ENCODE data around the gene NPIPA1.
"Not testable (repeated sequence)": the region's sequence is repeated elsewhere in the genome, so short reads cannot be mapped to it uniquely, and the experiment has no call there.

The NPIPA1 gene

DNA sequence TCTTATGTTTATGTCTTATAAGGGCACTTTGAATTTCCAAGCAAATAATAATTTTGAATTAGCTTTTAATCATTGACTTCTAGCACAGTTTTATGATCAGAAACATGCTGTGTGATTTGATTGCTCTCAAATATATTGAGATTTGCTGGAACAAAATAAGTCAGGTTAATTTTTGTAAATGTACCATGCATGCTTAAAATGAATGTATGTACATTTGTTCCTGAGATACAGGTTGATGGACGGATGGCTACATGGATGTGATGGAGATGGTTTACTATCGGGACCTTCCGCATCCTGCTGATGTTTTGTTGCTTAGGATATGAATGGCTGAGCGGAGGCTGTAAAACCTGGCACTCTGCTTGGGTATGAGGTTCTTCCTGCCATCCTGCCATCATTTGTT is at the start of gene NPIPA1:
TSS of gene NPIPA1 (plus strand) at position 301 of the 400 bp plus-strand sequence. CDS start at position 301, 0 bp downstream.
- not testable (repeated sequence) for DNase-seq (ENCODE audit: low read depth)

DNA sequence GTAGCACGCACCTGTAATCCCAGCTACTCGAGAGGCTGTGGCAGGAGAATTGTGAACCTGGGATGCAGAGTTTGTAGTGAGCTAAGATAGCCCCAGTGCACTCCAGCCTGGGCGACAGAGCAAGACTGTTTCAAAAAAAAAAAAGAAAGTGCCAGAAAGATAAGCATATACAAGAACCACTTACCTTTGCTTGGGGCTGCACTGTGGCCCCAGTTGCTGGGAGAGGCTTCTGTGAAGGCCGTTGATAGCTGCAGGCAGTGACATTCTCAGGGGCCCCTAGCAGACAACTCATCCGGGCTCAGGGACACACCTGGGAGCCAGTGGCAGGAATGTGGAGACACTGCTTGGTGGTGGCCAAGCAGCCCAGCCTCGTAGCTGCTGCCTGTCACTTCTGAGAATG is 45.1 kb upstream of the NPIPA1 start:
- DNase-seq (ENCODE audit: low read depth), result not testable (repeated sequence)

DNA sequence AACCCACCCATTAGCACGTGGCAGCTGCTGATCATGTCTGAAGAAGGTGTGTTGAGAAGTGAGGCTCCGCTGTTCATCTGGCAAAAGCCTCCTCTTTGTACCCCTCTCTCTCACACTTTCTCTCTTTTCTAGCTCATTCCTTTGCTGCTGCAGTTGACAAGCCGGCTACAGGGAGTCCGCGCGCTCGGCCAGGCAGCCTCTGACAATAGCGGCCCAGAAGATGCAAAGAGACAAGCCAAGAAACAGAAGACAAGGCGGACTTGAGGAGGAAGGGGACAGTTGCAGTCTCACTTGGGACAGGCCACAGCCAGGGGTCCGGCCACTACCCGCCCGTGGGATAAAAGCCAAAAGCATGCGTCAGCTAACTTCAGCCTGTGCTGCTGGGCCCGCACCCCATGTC is 41.9 kb upstream of the NPIPA1 start:
- DNase-seq (ENCODE audit: low read depth), result not testable (repeated sequence)

DNA sequence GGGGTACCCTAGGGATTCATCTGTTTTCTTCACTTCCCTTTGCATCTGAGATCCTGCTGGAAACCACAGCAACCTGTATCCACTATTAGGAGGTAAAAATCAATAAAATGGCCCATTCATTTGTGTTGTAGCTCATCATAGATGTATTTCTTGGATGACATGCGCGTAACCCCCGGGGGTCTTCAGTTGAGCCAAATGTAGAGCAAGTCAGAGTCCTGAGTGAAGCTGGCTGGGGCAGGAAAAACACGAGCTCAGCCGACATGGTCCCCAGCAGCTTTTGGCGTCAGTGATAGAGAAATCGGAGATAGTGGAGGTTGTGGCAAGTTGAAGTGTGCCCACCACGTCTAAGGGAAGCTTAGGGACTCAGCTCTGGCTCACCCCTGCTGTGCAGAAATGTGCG is 41.2 kb upstream of the NPIPA1 start:
- DNase-seq (ENCODE audit: low read depth), result not testable (repeated sequence)

DNA sequence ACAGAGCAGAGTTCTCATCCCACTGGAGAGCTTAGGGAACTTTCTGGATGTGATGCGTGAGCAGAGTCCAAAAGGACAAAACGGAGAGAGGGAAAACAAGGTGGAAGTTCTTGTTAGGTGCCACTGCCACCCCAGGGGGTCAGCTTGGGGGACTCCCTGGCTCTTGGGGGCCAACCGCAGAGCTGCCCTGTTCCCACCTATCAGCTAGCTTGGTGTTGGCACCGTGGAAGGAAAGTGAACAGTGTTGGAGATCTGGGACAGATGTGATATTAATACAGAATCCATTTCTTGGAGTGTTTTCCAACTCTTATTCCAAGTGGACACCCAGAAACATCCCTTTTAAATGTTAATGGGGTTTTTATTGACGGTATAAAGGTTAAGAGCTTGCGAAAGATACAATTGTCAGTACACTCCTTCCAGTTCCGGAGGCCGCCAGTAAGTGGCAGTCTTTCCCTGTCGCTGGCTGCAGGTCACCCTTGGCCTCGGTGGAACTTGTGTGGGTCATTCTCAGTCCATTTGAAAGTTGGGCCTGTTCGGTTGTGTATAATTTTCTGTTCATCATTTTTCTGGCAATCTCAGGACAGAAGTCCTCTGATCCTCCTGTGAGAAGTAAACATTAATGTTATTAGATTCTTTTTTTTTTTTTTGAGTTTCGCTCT is 40.1 kb upstream of the NPIPA1 start:
- DNase-seq (ENCODE audit: low read depth), result not testable (repeated sequence)

DNA sequence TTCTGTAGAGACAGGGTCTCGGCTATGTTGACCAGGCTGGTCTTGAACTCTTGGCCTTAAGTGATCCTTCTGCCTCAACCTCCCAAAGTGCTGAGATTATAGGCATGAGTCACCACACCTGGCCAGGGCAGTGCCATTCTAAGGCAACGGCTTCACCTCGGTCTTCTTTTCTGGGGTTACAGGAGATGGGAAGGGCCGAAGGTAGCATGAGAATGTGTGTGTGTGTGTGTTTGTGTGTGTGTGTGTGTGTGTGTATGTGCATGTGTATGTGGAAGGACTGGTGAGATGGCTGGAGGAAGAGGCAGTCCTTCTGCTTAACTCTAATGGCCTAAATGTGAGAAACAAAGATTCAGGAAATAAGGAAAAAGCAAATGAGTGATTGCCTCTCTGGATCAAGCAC is 39.1 kb upstream of the NPIPA1 start:
- DNase-seq (ENCODE audit: low read depth), result not testable (repeated sequence)

DNA sequence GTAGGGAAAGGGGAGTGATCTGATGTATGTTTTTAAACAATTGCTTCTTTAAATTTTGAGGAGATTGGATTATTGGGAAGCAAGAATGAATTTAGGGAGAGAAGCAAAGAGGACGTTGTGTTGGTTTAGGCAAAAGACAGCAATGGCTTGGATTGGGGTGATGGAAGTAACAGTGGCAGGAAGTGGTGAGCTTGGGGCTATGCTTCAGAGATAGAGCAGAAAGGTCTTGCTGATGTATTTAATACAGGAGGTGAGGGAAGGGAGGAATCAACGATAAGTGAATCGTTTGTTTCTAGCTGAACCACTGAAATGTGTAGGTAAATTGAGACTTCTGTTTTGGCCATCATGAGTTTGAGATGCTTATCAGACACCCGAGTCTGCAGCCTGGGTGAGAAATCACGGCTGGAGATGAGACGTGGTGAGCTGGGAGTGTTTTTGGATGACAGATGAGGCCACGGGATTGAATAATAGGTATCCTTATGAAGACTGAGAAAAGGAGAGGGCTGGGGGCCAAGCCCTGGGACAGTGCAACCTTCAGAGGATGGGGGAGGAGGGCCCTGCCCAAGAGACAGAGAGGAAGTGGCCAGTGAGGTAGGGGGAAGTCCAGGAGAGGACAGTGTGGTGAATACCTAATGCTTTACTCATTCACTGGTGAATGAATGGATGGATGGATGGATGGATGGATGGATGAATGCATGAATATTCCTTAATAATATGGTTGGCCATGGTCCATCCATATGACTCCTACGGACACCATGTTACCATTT is 33.9 kb upstream of the NPIPA1 start:
- DNase-seq (ENCODE audit: low read depth), result not testable (repeated sequence)

DNA sequence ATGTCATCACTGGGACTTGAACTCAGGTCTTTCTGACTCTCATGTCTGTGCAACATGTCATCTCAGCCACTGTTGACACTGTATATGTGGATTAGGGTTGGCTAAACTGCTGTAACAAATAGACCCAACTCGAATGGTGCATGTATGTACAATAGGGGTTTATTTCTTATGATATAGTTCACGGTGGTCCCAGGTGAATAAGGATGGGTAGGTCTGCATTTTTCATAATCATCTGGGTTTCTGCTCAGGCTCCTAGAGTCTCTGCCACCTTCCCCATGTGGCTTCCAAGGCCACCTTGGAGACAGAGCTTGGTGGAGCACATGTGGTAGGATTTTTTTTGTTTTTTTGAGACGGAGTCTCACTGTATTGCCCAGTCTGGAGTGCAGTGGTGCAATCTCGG is 27.5 kb upstream of the NPIPA1 start:
- DNase-seq (ENCODE audit: low read depth), result not testable (repeated sequence)

DNA sequence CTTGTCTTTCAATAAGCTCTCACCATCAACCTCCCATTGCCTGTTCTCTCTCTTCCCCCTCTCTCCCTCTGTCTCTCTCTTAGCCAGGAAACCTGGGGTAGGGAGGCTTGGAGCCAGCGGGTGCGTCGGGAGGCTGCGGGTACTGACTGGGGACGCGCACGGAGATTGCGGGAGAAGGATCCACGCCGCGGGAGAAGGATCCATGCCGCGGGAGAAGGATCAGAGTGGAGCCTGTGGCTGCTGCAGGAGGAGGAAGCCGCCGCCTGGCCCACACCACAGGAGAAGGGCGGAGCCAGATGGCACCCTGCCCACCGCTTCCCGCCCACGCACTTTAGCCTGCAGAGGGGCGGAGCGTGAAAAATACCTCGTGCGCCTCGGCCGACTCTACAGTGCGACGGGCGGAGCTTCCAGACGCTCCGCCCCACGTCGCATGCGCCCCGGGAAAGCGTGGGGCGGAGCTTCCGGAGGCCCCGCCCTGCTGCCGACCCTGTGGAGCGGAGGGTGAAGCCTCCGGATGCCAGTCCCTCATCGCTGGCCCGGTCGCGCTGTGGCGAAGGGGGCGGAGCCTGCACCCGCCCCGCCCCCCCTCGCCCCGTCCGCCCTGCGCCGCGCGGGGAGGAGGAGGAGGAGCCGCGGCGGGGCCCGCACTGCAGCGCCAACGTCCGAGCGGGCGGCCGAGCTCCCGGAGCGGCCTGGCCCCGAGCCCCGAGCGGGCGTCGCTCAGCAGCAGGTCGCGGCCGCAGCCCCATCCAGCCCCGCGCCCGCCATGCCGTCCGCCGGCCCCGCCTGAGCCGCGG is 26.2 kb upstream of the NPIPA1 start:
- not testable (repeated sequence) for DNase-seq (ENCODE audit: low read depth)

DNA sequence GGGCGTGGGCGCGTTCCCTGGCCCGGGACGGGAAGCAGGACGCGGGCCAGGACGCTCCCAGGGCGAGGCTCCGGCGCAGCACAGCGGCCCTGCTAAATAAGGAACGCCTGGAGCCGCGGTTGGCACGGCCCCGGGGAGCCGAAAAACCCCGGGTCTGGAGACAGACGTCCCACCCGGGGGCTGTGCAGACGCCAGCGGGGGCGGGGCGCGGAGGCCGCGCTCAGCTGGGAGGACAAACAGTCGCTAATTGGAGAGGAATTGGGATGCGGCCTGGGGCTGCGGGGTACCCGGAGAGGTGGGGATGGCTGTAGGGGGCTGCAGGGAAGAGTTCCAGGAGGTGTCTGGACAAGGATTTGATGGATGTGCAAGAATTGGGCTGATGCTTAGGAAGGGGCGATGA is 25.3 kb upstream of the NPIPA1 start:
- DNase-seq (ENCODE audit: low read depth), result peak; percentile 44

DNA sequence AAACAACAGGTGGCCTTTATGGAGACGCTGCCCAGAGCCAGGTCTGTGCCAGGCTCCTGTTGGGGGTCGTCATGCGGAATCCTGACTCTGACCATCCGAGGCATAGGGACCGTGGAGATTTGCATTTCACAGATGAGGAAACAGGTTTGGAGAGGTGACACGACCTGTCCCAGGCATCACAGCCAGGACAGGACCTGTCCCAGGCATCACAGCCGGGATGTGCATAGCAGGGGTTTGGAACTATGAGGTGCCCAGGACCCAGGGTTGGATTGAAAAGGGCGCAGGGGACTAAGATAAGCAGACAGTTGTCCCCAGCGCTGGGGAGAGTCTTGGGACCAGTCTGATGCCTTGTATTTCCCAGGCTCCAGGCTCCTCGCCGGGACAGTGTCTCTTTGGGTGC is 24.7 kb upstream of the NPIPA1 start:
- DNase-seq (ENCODE audit: low read depth), result not testable (repeated sequence)

DNA sequence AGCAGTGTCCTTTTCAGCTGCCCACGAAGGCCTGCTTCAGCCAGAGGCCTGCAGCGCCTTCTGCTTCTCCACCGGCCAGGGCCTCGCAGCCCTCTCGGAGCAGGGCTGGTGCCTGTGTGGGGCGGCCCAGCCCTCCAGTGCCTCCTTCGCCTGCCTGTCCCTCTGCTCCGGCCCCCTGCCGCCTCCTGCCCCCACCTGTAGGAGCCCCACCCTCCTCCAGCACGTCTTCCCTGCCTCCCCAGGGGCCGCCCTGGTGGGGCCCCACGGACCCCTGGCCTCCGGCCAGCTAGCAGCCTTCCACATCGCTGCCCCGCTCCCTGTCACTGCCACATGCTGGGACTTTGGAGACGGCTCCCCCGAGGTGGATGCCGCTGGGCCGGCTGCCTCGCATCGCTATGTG is 18.7 kb upstream of the NPIPA1 start:
- not testable (repeated sequence) for DNase-seq (ENCODE audit: low read depth)

DNA sequence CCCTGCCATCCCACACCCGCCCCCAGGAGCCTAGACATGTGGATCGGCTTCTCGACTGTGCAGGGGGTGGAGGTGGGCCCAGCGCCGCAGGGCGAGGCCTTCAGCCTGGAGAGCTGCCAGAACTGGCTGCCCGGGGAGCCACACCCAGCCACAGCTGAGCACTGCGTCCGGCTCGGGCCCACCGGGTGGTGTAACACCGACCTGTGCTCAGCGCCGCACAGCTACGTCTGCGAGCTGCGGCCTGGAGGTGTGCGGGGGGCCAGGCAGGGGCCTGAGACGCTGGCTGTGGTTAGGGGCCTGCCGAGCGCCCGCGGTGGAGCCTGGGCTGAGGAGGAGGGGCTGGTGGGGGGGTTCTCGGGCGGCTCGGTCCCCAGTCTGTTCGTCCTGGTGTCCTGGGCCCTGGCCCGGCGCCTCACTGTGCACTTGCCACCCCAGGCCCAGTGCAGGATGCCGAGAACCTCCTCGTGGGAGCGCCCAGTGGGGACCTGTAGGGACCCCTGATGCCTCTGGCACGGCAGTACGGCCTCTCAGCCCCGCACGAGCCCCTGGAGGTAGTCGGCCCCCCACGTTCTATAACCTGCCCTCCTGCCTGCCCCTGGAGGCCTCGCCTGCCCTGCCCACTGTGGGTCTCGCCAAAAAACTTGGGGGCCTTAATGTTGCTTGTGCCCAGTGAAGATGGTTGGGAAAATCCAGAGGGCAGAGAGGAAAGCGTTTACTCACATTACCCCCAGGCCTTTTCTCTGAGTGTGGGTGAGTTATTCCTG is 17.2 kb upstream of the NPIPA1 start:
- not testable (repeated sequence) for DNase-seq (ENCODE audit: low read depth)

DNA sequence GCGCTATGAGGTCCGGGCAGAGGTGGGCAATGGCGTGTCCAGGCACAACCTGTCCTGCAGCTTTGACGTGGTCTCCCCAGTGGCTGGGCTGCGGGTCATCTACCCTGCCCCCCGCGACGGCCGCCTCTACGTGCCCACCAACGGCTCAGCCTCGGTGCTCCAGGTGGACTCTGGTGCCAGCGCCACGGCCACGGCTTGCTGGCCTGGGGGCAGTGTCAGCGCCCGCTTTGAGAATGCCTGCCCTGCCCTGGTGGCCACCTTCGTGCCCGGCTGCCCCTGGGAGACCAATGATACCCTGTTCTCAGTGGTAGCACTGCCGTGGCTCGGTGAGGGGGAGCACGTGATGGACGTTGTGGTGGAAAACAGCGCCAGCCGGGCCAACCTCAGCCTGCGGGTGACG is 15.0 kb upstream of the NPIPA1 start:
- not testable (repeated sequence) for DNase-seq (ENCODE audit: low read depth)

DNA sequence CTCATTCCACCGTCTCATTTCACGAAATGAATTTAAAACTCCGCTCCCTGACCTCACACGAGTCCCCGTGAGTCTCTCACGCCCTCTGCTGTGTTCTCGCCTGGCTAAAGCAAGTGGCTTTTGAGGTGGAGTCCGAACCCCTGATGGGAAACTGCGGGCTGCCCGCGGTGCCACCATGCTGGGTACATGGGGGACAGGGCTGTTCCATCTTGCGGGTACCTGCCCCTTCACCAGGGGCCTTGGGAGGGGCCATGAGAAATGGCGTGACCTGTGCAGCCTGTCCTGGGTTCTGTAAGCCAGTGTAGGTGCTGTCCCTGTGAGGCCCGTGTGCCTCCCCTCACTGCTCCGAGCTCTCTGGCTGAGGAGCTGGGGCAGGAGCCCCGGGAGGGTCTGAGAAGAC is 14.3 kb upstream of the NPIPA1 start:
- DNase-seq (ENCODE audit: low read depth), result not testable (repeated sequence)

DNA sequence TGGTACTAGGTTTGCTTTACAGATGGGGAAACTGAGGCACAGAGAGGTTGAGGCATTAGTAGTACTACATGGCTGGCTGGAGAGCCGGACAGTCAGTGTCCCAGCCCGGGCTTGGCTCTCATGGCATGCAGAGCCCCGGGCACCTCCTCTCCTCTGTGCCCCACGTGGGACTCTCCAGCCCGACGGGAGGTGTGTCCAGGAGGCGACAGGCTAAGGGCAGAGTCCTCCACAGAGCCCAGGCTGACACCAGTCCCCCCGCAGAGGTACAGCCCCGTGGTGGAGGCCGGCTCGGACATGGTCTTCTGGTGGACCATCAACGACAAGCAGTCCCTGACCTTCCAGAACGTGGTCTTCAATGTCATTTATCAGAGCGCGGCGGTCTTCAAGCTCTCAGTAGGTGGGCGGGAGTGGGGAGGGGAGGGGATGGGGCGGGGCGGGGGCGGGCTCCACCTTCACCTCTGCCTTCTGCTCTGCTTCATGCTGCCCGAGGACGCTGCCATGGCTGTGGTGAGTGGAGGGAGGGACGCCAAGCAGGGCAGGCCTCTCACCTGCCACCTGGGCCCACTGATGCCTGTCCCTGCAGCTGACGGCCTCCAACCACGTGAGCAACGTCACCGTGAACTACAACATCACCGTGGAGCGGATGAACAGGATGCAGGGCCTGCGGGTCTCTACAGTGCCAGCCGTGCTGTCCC is 13.7 kb upstream of the NPIPA1 start:
- not testable (repeated sequence) for DNase-seq (ENCODE audit: low read depth)

DNA sequence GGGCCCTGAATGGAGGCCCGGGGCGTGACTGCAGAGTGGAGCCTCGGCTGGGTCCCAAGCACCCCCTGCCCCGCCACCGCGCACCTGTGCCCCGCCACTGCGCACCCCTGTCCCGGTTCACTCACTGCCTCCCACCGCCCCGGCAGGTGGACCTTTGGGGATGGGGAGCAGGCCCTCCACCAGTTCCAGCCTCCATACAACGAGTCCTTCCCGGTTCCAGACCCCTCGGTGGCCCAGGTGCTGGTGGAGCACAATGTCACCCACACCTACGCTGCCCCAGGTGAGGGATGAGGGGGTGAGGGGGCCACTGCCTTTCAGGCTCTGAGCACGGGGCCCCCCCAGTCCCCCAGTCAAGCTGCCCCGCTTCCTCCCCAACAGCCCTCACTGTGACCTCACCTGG is 12.9 kb upstream of the NPIPA1 start:
- not testable (repeated sequence) for DNase-seq (ENCODE audit: low read depth)

DNA sequence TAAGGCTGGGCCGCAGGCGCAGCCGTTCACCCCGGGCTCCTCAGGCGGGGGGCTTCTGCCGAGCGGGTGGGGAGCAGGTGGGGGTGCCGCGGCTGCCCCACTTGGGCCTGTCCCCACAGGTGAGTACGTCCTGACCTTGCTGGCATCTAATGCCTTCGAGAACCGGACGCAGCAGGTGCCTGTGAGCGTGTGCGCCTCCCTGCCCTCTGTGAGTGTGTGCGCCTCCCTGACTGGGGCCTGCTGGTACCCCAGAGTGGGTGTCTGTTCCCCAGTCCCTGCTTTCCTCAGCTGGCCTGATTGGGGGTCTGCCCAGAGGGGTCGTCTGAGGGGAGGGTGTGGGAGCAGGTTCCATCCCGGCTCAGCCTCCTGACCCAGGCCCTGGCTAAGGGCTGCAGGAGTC is 12.3 kb upstream of the NPIPA1 start:
- not testable (repeated sequence) for DNase-seq (ENCODE audit: low read depth)

DNA sequence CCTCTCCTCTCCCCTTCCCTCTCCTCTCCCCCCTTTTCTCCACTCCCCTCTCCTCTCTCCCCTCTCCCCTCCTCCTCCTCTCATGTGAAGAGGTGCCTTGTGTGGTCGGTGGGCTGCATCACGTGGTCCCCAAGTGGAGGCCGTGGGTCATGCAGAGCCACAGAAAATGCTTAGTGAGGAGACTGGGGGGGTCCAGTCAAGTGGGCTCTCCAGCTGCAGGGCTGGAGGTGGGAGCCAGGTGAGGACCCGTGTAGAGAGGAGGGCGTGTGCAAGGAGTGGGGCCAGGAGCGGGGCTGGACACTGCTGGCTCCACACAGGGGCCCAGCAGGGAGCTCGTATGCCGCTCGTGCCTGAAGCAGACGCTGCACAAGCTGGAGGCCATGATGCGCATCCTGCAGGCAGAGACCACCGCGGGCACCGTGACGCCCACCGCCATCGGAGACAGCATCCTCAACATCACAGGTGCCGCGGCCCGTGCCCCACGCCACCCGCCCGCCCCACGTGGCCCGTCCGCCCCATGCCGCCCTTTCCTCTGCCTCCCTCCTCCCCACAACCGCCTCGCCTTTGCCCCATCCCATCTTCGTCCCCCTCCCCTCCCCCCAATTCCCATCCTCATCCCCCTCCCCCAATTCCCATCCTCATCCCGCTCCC is 9.1 kb upstream of the NPIPA1 start:
- not testable (repeated sequence) for DNase-seq (ENCODE audit: low read depth)

DNA sequence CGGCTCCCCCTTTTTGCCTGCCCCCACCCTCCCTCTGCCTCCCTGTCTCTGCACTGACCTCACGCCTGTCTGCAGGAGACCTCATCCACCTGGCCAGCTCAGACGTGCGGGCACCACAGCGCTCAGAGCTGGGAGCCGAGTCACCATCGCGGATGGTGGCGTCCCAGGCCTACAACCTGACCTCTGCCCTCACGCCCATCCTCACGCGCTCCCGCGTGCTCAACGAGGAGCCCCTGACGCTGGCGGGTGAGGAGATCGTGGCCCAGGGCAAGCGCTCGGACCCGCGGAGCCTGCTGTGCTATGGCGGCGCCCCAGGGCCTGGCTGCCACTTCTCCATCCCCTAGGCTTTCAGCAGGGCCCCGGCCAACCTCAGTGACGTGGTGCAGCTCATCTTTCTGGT is 8.1 kb upstream of the NPIPA1 start:
- DNase-seq (ENCODE audit: low read depth), result not testable (repeated sequence)

DNA sequence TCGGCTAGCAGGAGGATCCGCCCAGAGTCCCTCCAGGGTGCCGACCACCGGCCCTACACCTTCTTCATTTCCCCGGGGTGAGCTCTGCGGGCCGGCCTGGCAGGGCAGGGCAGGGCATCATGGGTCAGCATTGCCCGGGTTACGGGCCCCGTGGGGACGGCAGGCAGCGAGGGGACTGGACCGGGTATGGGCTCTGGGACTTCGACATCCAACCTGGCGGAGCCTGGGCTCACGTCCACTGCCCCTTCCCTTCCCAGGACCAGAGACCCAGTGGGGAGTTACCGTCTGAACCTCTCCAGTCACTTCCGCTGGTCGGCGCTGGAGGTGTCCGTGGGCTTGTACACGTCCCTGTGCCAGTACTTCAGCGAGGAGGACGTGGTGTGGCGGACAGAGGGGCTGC is 7.0 kb upstream of the NPIPA1 start:
- not testable (repeated sequence) for DNase-seq (ENCODE audit: low read depth)

Measured in activated T-cell treated with anti-CD3 and anti-CD28 coated beads for 48 hours (primary cell).